ENCODE results near the gene ZNF862. TPM values are rescaled to one million over a fixed set of nuclear protein-coding genes. Genes with fewer than 3 reads are reported as not detected.

The ZNF862 gene
- total and polyA plus RNA-seq, 2 of the 8 experiments (the other 6 are each of a cell fraction or from before 2014, with no cell fraction given) = 1.8 to 3.9 TPM

GRCh38 chr7:149850716-149851115, 12.5 kb downstream of the ZNF862 start:
- H4K91ac ChIP-seq (replicated peaks; ENCODE audit: insufficient read length, low read length) = no peak overlapping the region
- H3K56ac ChIP-seq (replicated peaks; ENCODE audit: insufficient read length, low read depth, low read length) = no peak overlapping the region
- no peak overlapping the region for H3K14ac ChIP-seq (ENCODE audit: insufficient read length)
- H3K4me3 ChIP-seq (ENCODE audit: extremely low read depth in 1 of 4, insufficient read depth in 2 of 4, low read depth in 3 of 4, low read length in 4 of 4) = no peak overlapping the region
- no peaks in the 10 kb centered on the region for H3K27me3 ChIP-seq (replicated peaks in 1 of 4; ENCODE audit: control insufficient read depth in 3 of 4, extremely low read depth in 1 of 4, insufficient read depth in 3 of 4, low read length in 3 of 4)
- ChIA-PET CTCF (ENCODE audit: partially characterized antibody) (interaction anchor here (1.0 to 13.8 kb wide), 15 partner anchors 10 to 108 kb away, joined by 3 to 209 read pairs (median 9); partner anchors contain the start of gene ZNF862), POLR2A (ENCODE audit: partially characterized antibody) (interaction anchor here (1.3 kb wide), 1 partner anchor 9 kb away, joined by 3 read pairs; no protein-coding TSS in a partner anchor)
- no peak overlapping the region for H3K27ac ChIP-seq (ENCODE audit: low read depth, low read length)
- H3K79me2 ChIP-seq (ENCODE audit: control insufficient read depth in 1 of 2, insufficient read depth in 2 of 2, low read length in 2 of 2) = no peaks in the 10 kb centered on the region
- peaks cover 3 to 14% (median 9%) of the 10 kb centered on the region in 4 experiments for H3K4me1 ChIP-seq (replicated peaks in 1 of 4; ENCODE audit: control insufficient read depth in 3 of 4, insufficient read depth in 4 of 4, low read length in 3 of 4)
- H2BK15ac ChIP-seq (ENCODE audit: low read length) = no peak overlapping the region
- no peaks in the 10 kb centered on the region for H4K20me1 ChIP-seq (replicated peaks in 1 of 2; ENCODE audit: control insufficient read depth in 1 of 2, insufficient read depth in 2 of 2, low read length in 2 of 2)
- no peaks in the 10 kb centered on the region for H3K36me3 ChIP-seq (ENCODE audit: control insufficient read depth in 2 of 4, insufficient read depth in 4 of 4, low read length in 3 of 4)
- FAIRE-seq (no peak), DNase-seq (ENCODE audit: low read depth in 1 of 2, low spot score in 2 of 2) (no peak)
- WGBS, 2 experiments (ENCODE audit: extremely low coverage in 1 of 2, insufficient coverage in 1 of 2, insufficient read length in 1 of 2, insufficient replicate concordance in 2 of 2, low coverage in 1 of 2, low lambda C conversion rate in 2 of 2, missing lambda C conversion rate in 1 of 2) = 80% methylated on average over 4 of the region's 4 CpGs; no CpG with 5 or more reads in 1 of the 2 experiments
- H2BK5ac ChIP-seq (ENCODE audit: low read depth, low read length) = no peak overlapping the region
- no peak overlapping the region for H2BK12ac ChIP-seq (ENCODE audit: low read depth, low read length)
- no peak overlapping the region for H4K5ac ChIP-seq (ENCODE audit: insufficient read length, low read depth, low read length)
- H3K18ac ChIP-seq (ENCODE audit: extremely low read depth, low read length) = no peak overlapping the region
- no peaks in the 10 kb centered on the region for H3K79me1 ChIP-seq (ENCODE audit: low read depth, low read length)
- no peak overlapping the region for H2AFZ ChIP-seq (ENCODE audit: low read length)
- H2BK20ac ChIP-seq (ENCODE audit: low read length) = no peak overlapping the region
- no peak overlapping the region for H3K9ac ChIP-seq (replicated peaks in 1 of 4; ENCODE audit: extremely low read depth in 1 of 4, low read depth in 3 of 4, low read length in 3 of 4)
- H3K4ac ChIP-seq (replicated peaks; ENCODE audit: insufficient read length, low read depth, low read length) = no peak overlapping the region
- H3K23ac ChIP-seq (ENCODE audit: insufficient read length) = no peak overlapping the region
- H3K9me3 ChIP-seq (ENCODE audit: insufficient read depth in 2 of 2, low read depth in 1 of 2, low read length in 1 of 2) = no peaks in the 10 kb centered on the region
- no peak overlapping the region for H2AK5ac ChIP-seq (ENCODE audit: low read depth, low read length)
- H3K4me2 ChIP-seq (ENCODE audit: insufficient read depth in 1 of 2, low read depth in 2 of 2, low read length in 2 of 2) = no peak overlapping the region
- H2BK120ac ChIP-seq (replicated peaks; ENCODE audit: low read depth, low read length) = no peak overlapping the region
- no peak overlapping the region for H4K8ac ChIP-seq (ENCODE audit: extremely low read depth, insufficient read depth, low read length)
- H3K23me2 ChIP-seq (ENCODE audit: low read depth, low read length) = no peaks in the 10 kb centered on the region
